Measurements from ENCODE around the gene MPV17L2.

GRCh38 chr19:18197941-18198340 is 4.9 kb downstream of the MPV17L2 start:
- TF ChIP-seq REST (IDR thresholded peaks at IDR 0.05; ENCODE audit: insufficient read depth in 1 of 2, low read depth in 2 of 2, low read length in 2 of 2) (no peak), POLR2AphosphoS5 (IDR thresholded peaks at IDR 0.05; ENCODE audit: low read depth, low read length) (no peak), TAF1 (IDR thresholded peaks at IDR 0.05; ENCODE audit: borderline replicate concordance, insufficient read depth, low read length) (no peak)

All from PFSK-1 (cell line).